ENCODE measurements around the gene ZNF700.

DNA sequence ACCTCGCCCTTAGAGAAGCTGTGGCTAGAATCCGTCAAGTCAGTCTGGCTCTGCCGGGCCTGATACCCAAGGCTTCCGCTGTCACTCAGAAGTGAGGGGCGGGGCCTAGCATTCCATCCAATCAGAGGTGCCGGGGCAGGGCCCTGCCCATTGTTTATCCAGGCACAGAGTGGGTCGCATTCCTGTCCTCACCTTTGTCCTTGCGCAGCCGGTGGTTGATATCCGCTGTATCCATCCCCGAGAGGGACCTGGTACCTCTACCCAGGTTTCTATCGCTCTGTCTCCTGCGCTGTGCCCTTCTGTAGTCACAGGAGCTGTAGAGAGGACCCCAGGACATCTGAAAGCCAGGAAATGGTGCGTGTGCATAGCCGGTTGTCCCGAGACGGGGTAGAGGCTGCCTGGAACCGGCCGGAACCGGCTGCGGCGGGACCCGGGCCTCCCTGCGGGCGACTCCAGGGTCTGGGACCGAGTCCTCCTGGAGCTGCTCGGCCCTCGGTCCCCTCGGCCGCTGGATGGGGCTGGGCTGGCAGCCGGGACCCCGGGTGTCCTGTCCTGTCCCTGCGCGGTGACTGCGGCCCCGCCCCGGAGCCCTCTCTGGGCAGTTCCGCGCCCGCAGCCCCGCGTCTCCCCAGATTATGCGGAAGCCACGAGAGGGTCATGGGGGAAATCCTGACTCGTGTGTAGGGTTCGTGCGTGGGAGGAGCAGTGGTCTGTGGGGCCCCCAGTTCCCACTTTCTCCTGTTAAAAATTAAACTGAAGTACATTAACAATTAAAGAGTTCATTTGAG, 40.1 kb downstream of the ZNF700 start, which contains the start of gene ZNF763:
- TF ChIP-seq CTCF (IDR thresholded peaks at IDR 0.05) (no peak), POLR2A (IDR thresholded peaks at IDR 0.05) (peak; percentile 54)
